ENCODE data around the gene ZBTB20. TPM values are rescaled to one million over a fixed set of nuclear protein-coding genes. Genes with fewer than 3 reads are reported as not detected.

The ZBTB20 gene
- total and polyA plus RNA-seq, 8 donors, result 0.15 to 149 (median 38.5) TPM

GRCh38 chr3:114329823-114330222, 817.3 kb downstream of the ZBTB20 start:
- no peaks in the 10 kb centered on the region for H3K9me3 ChIP-seq
- WGBS, 5 donors, result 91 to 97% (median 94%) methylated on average over 2 of the region's 2 CpGs
- intact Hi-C loops (cut with DNase I; ENCODE audit: low total_unique reads), result no loop called here
- no peak overlapping the region for H3K27ac ChIP-seq
- H3K36me3 ChIP-seq, result peaks cover 0 to 19% (median 7%) of the 10 kb centered on the region in 4 donors
- no peak overlapping the region for H3K4me3 ChIP-seq
- no peaks in the 10 kb centered on the region for H3K27me3 ChIP-seq
- no peak for DNase-seq
- TF ChIP-seq EP300 (IDR thresholded peaks at IDR 0.05), result no peak
- TF ChIP-seq POLR2AphosphoS5 (IDR thresholded peaks at IDR 0.05), result no peak
- no peak for TF ChIP-seq POLR2A (IDR thresholded peaks at IDR 0.05)
- TF ChIP-seq CTCF (IDR thresholded peaks at IDR 0.05), result no peak
- no peaks in the 10 kb centered on the region for H3K4me1 ChIP-seq

DNA sequence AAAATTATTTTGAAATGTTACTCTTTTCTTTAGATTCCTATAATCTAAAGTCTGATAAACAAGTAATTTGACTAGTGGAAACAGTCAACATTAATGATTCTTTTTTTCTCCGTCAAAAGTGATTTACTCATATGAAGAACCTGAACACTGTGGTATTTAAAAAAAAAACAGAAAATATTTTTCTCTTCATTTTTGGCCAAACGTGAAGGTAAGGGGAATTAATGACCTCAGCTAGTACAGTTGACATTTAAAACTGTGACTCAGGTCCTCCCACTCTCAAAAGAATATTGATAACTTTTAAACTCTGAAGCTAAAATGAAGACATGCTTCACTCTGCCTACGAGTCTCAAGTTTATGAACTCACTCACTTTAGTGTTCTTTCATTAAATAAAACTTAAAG, 818.7 kb downstream of the ZBTB20 start:
- H3K27ac ChIP-seq, result no peak overlapping the region
- H3K4me3 ChIP-seq, result no peak overlapping the region
- H3K36me3 ChIP-seq, result peaks cover 0 to 19% (median 7%) of the 10 kb centered on the region in 4 donors
- no peak for DNase-seq
- WGBS, 5 donors, result 72 to 85% (median 78%) methylated on average over 3 of the region's 3 CpGs
- no peaks in the 10 kb centered on the region for H3K9me3 ChIP-seq
- H3K4me1 ChIP-seq, result no peaks in the 10 kb centered on the region
- intact Hi-C loops (cut with DNase I; ENCODE audit: low total_unique reads), result no loop called here
- no peak for TF ChIP-seq CTCF (IDR thresholded peaks at IDR 0.05)
- TF ChIP-seq EP300 (IDR thresholded peaks at IDR 0.05), result no peak
- TF ChIP-seq POLR2AphosphoS5 (IDR thresholded peaks at IDR 0.05), result no peak
- no peak for TF ChIP-seq POLR2A (IDR thresholded peaks at IDR 0.05)
- no peaks in the 10 kb centered on the region for H3K27me3 ChIP-seq

DNA sequence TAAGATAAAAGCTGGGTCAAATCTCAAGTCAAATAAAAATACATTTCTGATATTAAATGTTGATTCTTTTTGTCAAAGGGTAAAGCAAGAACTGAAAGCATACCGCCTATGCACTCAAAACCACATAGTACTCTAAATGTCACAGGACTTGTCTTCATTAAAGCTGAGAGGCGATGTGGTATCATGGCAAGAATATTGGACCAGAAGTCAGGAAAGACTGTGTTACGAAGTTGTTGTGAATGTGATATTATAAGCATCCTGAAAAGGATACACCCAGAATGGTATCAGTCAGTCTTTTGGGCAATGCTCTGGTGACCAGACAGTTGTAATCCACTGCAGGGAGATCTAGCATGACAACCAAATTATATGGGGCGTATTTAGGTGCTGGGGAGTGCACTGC, 819.4 kb downstream of the ZBTB20 start:
- no peak for DNase-seq
- WGBS, 5 donors, result 70 to 80% (median 72%) methylated on average over 4 of the region's 4 CpGs
- Histone ChIP-seq H3K9me3 (no peaks in the 10 kb centered on the region), H3K27me3 (no peaks in the 10 kb centered on the region), H3K4me1 (no peaks in the 10 kb centered on the region), H3K4me3 (no peak overlapping the region), H3K27ac (no peak overlapping the region), H3K36me3 (peaks cover 0 to 14% (median 6%) of the 10 kb centered on the region in 4 donors)
- no peak for TF ChIP-seq POLR2A (IDR thresholded peaks at IDR 0.05)
- intact Hi-C loops (cut with DNase I; ENCODE audit: low total_unique reads), result no loop called here

- Histone ChIP-seq H3K4me3 (no peak overlapping the region), H3K4me1 (no peaks in the 10 kb centered on the region), H3K36me3 (peaks cover 0 to 6% (median 0%) of the 10 kb centered on the region in 4 donors), H3K9me3 (no peaks in the 10 kb centered on the region), H3K27me3 (no peaks in the 10 kb centered on the region), H3K27ac (no peak overlapping the region)
- peak in 1 of 2 donors; percentile 31 for DNase-seq
- no peak for TF ChIP-seq POLR2AphosphoS5 (IDR thresholded peaks at IDR 0.05)
- TF ChIP-seq EP300 (IDR thresholded peaks at IDR 0.05), result no peak
- 79 to 89% (median 86%) methylated on average over 3 of the region's 3 CpGs for WGBS, 5 donors
- intact Hi-C loops (cut with DNase I; ENCODE audit: low total_unique reads), result no loop called here
Observed at GRCh38 chr3:114323546-114324254, 823.4 kb downstream of the ZBTB20 start.

DNA sequence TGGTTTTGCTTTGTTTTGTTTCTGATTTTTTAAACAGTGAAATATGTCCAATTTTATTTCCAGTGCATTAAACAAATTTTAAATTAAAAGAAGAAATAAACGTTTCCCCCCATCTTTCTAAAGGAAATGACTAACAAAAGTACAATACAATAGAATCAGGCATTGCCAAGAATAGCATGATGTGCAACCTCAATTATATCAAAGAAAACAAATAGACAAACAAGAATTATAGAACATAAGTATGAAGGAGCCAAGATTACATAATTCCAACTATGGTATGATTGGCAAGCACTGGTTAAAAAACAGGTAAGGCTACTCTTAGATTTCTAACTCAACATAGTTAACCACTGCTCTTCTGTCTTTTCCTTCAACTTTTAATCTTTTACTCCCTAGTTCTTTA, 826.8 kb downstream of the ZBTB20 start:
- Histone ChIP-seq H3K9me3 (no peaks in the 10 kb centered on the region), H3K27me3 (no peaks in the 10 kb centered on the region), H3K27ac (no peak overlapping the region), H3K4me1 (no peaks in the 10 kb centered on the region), H3K36me3 (peaks cover 0 to 6% (median 3%) of the 10 kb centered on the region in 4 donors), H3K4me3 (no peak overlapping the region)
- 40 to 70% (median 65%) methylated on average over 1 of the region's 1 CpG for WGBS, 5 donors
- DNase-seq, result no peak
- intact Hi-C loops (cut with DNase I; ENCODE audit: low total_unique reads), result no loop called here
- TF ChIP-seq EP300 (IDR thresholded peaks at IDR 0.05), result no peak
- no peak for TF ChIP-seq POLR2A (IDR thresholded peaks at IDR 0.05)
- no peak for TF ChIP-seq POLR2AphosphoS5 (IDR thresholded peaks at IDR 0.05)
- TF ChIP-seq CTCF (IDR thresholded peaks at IDR 0.05), result no peak

Data from stomach (tissue), 9 donors.